H9 (cell line): ENCODE measurements around the gene TDRD9. TPM values are rescaled to one million over a fixed set of nuclear protein-coding genes. Genes with fewer than 3 reads are reported as not detected.

Source experiments
- DNase-seq: peaks from one replicate; pipeline ENCODE4 v3.0.0-alpha.2; 2017
- H2AFZ ChIP-seq: one replicate; pipeline ENCODE4 v1.6.1; 2013; ENCODE audit warnings: mild to moderate bottlenecking, low read length, control low read depth, moderate library complexity
- H2AK5ac ChIP-seq: 2 replicates; pipeline ENCODE4 v1.6.1; 2013; ENCODE audit warnings: low read length, control low read depth, mixed read lengths; ENCODE audit not compliant: insufficient read length
- H2BK120ac ChIP-seq: one replicate; pipeline ENCODE4 v1.6.1; 2013; ENCODE audit warnings: low read depth, mild to moderate bottlenecking, low read length, control low read depth, inconsistent platforms; ENCODE audit not compliant: poor library complexity, severe bottlenecking
- H2BK12ac ChIP-seq: 2 replicates; pipeline ENCODE4 v1.6.1; 2013; ENCODE audit warnings: low read length, control low read depth, mixed read lengths, low read depth; ENCODE audit not compliant: insufficient read length
- H2BK15ac ChIP-seq: 2 replicates; pipeline ENCODE4 v1.6.1; 2013; ENCODE audit warnings: low read depth, low read length, control low read depth
- H2BK20ac ChIP-seq: one replicate; pipeline ENCODE4 v1.6.1; 2013; ENCODE audit warnings: low read depth, mild to moderate bottlenecking, low read length, control low read depth, inconsistent platforms; ENCODE audit not compliant: poor library complexity, severe bottlenecking
- H2BK5ac ChIP-seq: 2 replicates; pipeline ENCODE4 v1.6.1; 2013; ENCODE audit warnings: low read length, control low read depth, mixed read lengths; ENCODE audit not compliant: insufficient read length
- H3K14ac ChIP-seq: 2 replicates; pipeline ENCODE4 v1.6.1; 2013; ENCODE audit warnings: low read length, control low read depth; ENCODE audit not compliant: insufficient read depth
- H3K18ac ChIP-seq: 2 replicates; pipeline ENCODE4 v1.6.1; 2013; ENCODE audit warnings: low read depth, mild to moderate bottlenecking, mixed read lengths, low read length, control low read depth; ENCODE audit not compliant: insufficient read length
- H3K23ac ChIP-seq: 2 replicates; pipeline ENCODE4 v1.6.1; 2013; ENCODE audit warnings: low read length, control low read depth, mixed read lengths, low read depth; ENCODE audit not compliant: insufficient read length
- H3K23me2 ChIP-seq: 2 replicates; pipeline ENCODE4 v1.6.1; 2013; ENCODE audit warnings: low read depth, mild to moderate bottlenecking, mixed read lengths, low read length, control low read depth; ENCODE audit not compliant: insufficient read length, poor library complexity, severe bottlenecking
- H3K27ac ChIP-seq: 2 replicates; pipeline ENCODE4 v1.5.1; 2013; ENCODE audit warnings: low read length, control low read depth, mixed read lengths, low read depth; ENCODE audit not compliant: insufficient read length
- H3K27me3 ChIP-seq: 2 replicates; pipeline ENCODE4 v1.6.1; 2013; ENCODE audit warnings: low read length, control low read depth, inconsistent platforms; ENCODE audit not compliant: insufficient read depth
- H3K4ac ChIP-seq: 2 replicates; pipeline ENCODE4 v1.6.1; 2013; ENCODE audit warnings: low read depth, mild to moderate bottlenecking, control low read depth, inconsistent platforms, low read length, moderate library complexity
- H3K4me1 ChIP-seq: 2 replicates; pipeline ENCODE4 v1.6.1; 2013; ENCODE audit warnings: low read length, control low read depth, inconsistent platforms; ENCODE audit not compliant: insufficient read depth
- H3K4me2 ChIP-seq: 2 replicates; pipeline ENCODE4 v1.6.1; 2013; ENCODE audit warnings: low read length, control low read depth, mixed read lengths; ENCODE audit not compliant: insufficient read length, insufficient read depth
- H3K56ac ChIP-seq: 2 replicates; pipeline ENCODE4 v1.6.1; 2013; ENCODE audit warnings: low read depth, mild to moderate bottlenecking, mixed read lengths, low read length, control low read depth; ENCODE audit not compliant: insufficient read length
- H3K79me1 ChIP-seq: 2 replicates; pipeline ENCODE4 v1.6.1; 2013; ENCODE audit warnings: low read depth, mild to moderate bottlenecking, moderate library complexity, low read length, control low read depth, inconsistent platforms; ENCODE audit not compliant: insufficient read depth, poor library complexity, severe bottlenecking
- H3K79me2 ChIP-seq: 2 replicates; pipeline ENCODE4 v1.6.1; 2013; ENCODE audit warnings: low read length, control low read depth, inconsistent platforms; ENCODE audit not compliant: insufficient read depth
- H3K9ac ChIP-seq: 2 replicates; pipeline ENCODE4 v1.6.1; 2013; ENCODE audit warnings: low read length, control low read depth, mixed read lengths; ENCODE audit not compliant: insufficient read length; ENCODE audit errors: extremely low read depth
- H3K9me3 ChIP-seq: one replicate; pipeline ENCODE4 v1.6.1; 2013; ENCODE audit warnings: low read depth, low read length, inconsistent platforms; ENCODE audit not compliant: control insufficient read depth
- H3T11ph ChIP-seq: one replicate; pipeline ENCODE4 v1.6.1; 2013; ENCODE audit warnings: mild to moderate bottlenecking, low read length, control low read depth, inconsistent platforms
- H4K20me1 ChIP-seq: one replicate; pipeline ENCODE4 v1.6.1; 2013; ENCODE audit not compliant: control insufficient read depth, insufficient read length, insufficient read depth
- H4K5ac ChIP-seq: 2 replicates; pipeline ENCODE4 v1.6.1; 2013; ENCODE audit warnings: low read depth, mild to moderate bottlenecking, mixed read lengths, low read length, control low read depth; ENCODE audit not compliant: insufficient read length
- H4K8ac ChIP-seq: replicated peaks from 2 replicates; pipeline ENCODE4 v1.6.1; 2013; ENCODE audit warnings: low read length, control low read depth, mixed read lengths, low read depth; ENCODE audit not compliant: insufficient read length
- H4K91ac ChIP-seq: 2 replicates; pipeline ENCODE4 v1.6.1; 2013; ENCODE audit warnings: low read depth, mild to moderate bottlenecking, moderate library complexity, mixed read lengths, low read length, control low read depth; ENCODE audit not compliant: insufficient read length
- H3K27ac Mint-ChIP-seq, 3 experiments: 2 replicates in 2 of 3; 3 replicates in 1 of 3; pipeline ENCODE4 v1.8.0; 2020 to 2021; ENCODE audit warnings: mixed read lengths in 3 of 3, mild to moderate bottlenecking in 1 of 3, moderate library complexity in 1 of 3
- H3K27me3 Mint-ChIP-seq: 2 replicates; pipeline ENCODE4 v1.8.0; 2021; ENCODE audit warnings: low read depth, mild to moderate bottlenecking, moderate library complexity, mixed read lengths
- H3K36me3 Mint-ChIP-seq, 3 experiments: 2 replicates in 2 of 3; 3 replicates in 1 of 3; pipeline ENCODE4 v1.8.0; 2020 to 2021; ENCODE audit warnings: low read depth in 3 of 3, mixed read lengths in 3 of 3; ENCODE audit not compliant: insufficient read depth in 1 of 3
- H3K4me1 Mint-ChIP-seq, 2 experiments: 2 replicates each; pipeline ENCODE4 v1.8.0; 2020; ENCODE audit warnings: mixed read lengths in 2 of 2
- H3K4me3 Mint-ChIP-seq, 2 experiments: 2 replicates in 1 of 2; 3 replicates in 1 of 2; pipeline ENCODE4 v1.8.0; 2020 to 2021; ENCODE audit warnings: mild to moderate bottlenecking in 2 of 2, mixed read lengths in 2 of 2, moderate library complexity in 1 of 2
- H3K9me3 Mint-ChIP-seq, 2 experiments: 2 replicates in 1 of 2; 3 replicates in 1 of 2; pipeline ENCODE4 v1.8.0; 2020; ENCODE audit warnings: mild to moderate bottlenecking in 2 of 2, mixed read lengths in 2 of 2, moderate library complexity in 1 of 2
- CTCF ChIP-seq: fragments of 200-600 bp; sonication (generic); conservative IDR thresholded peaks from 3 replicates; pipeline ENCODE4 v1.8.0; 2021; ENCODE audit warnings: antibody characterized with exemption, mild to moderate bottlenecking
- WGBS: extraction: QIAGEN DNeasy Blood & Tissue Kit; methylation state at CpG from one replicate; pipeline ENCODE4 v1.1.7; 2013; ENCODE audit warnings: missing lambda C conversion rate, low lambda C conversion rate, mixed read lengths; ENCODE audit not compliant: insufficient read length; ENCODE audit errors: extremely low coverage; 5-methylcytosine and 5-hydroxymethylcytosine counted together
- total RNA-seq: library from RNA; stranded (reverse); gene quantifications from 2 replicates; pipeline ENCODE4 v1.2.1, GENCODE V29; 2021

TDRD9 gene
- total RNA-seq, 1 experiment from 2014 or later, result not detected

GRCh38 chr14:104094056-104094708 is 165.9 kb downstream of the TDRD9 start:
- H3K56ac ChIP-seq, result no peak overlapping the region
- Mint-ChIP-seq H3K4me1 (peaks cover 6 to 8% of the 10 kb centered on the region in 2 experiments), H3K36me3 (no peaks in the 10 kb centered on the region), H3K4me3 (no peak overlapping the region), H3K9me3 (no peaks in the 10 kb centered on the region; a peak in 2 of 5 replicates), H3K27ac (no peak overlapping the region), H3K27me3 (peaks cover 13% of the 10 kb centered on the region)
- H3K4me2 ChIP-seq, result no peak overlapping the region
- no peak overlapping the region for H3K27ac ChIP-seq
- H2BK15ac ChIP-seq, result no peak overlapping the region
- no peaks in the 10 kb centered on the region for H3K4me1 ChIP-seq
- no peak overlapping the region for H2AK5ac ChIP-seq
- no peak for DNase-seq
- no peak overlapping the region for H4K91ac ChIP-seq
- no peaks in the 10 kb centered on the region for H3K23me2 ChIP-seq
- no peaks in the 10 kb centered on the region for H4K20me1 ChIP-seq
- H2BK5ac ChIP-seq, result no peak overlapping the region
- no peaks in the 10 kb centered on the region for H3K9me3 ChIP-seq
- no peaks in the 10 kb centered on the region for H3K27me3 ChIP-seq
- H3K4ac ChIP-seq, result no peak overlapping the region
- H3K18ac ChIP-seq, result no peak overlapping the region
- H3K14ac ChIP-seq, result no peak overlapping the region
- no peak overlapping the region for H2BK12ac ChIP-seq
- H3K79me1 ChIP-seq, result no peaks in the 10 kb centered on the region
- H4K5ac ChIP-seq, result no peak overlapping the region
- H3K23ac ChIP-seq, result no peak overlapping the region
- no peak for TF ChIP-seq CTCF
- no peak overlapping the region for H4K8ac ChIP-seq
- H3K9ac ChIP-seq, result no peak overlapping the region
- H3K79me2 ChIP-seq, result no peaks in the 10 kb centered on the region
- no peak overlapping the region for H2AFZ ChIP-seq
- no CpG with 5 or more reads among the region's 20 CpGs for WGBS
- H2BK20ac ChIP-seq, result no peak overlapping the region
- H3T11ph ChIP-seq, result no peak overlapping the region
- no peak overlapping the region for H2BK120ac ChIP-seq
